WTC11 (cell line): Measurements from ENCODE around the gene MYL10. TPM values are rescaled to one million over a fixed set of nuclear protein-coding genes. Genes with fewer than 3 reads are reported as not detected.

Experiments used
- ATAC-seq: fragments of 200-7000 bp; cut with Tn5 transposase; 2 replicates; pipeline ENCODE4 v1.10.0; 2021; ENCODE audit warnings: mild to moderate bottlenecking, moderate library complexity
- CTCF ChIA-PET: fragments of 300-600 bp; sonication (Branson Sonifier 250); formaldehyde crosslinking; loops from one replicate; lab custom pipeline; 2021; ENCODE audit warnings: antibody characterized with exemption; lab: Charles Lee
- POLR2A ChIA-PET: fragments of 350-600 bp; sonication (Branson Sonifier 250); formaldehyde crosslinking; loops from one replicate; lab custom pipeline; 2021; ENCODE audit warnings: antibody characterized with exemption; lab: Charles Lee
- DNase-seq: peaks from one replicate; pipeline ENCODE4 v3.0.0; 2021; ENCODE audit warnings: low spot score
- H3K27ac Mint-ChIP-seq: 2 replicates; pipeline ENCODE4 v1.8.0; 2021; ENCODE audit warnings: mixed read lengths
- H3K27me3 Mint-ChIP-seq: 2 replicates; pipeline ENCODE4 v1.8.0; 2021; ENCODE audit warnings: low read depth, mild to moderate bottlenecking, moderate library complexity, mixed read lengths
- H3K36me3 Mint-ChIP-seq: 2 replicates; pipeline ENCODE4 v1.8.0; 2021; ENCODE audit warnings: mixed read lengths
- H3K4me1 Mint-ChIP-seq: 2 replicates; pipeline ENCODE4 v1.8.0; 2022; ENCODE audit warnings: mixed read lengths
- H3K4me3 Mint-ChIP-seq: 2 replicates; pipeline ENCODE4 v1.8.0; 2021; ENCODE audit warnings: mild to moderate bottlenecking, moderate library complexity, mixed read lengths
- H3K9me3 Mint-ChIP-seq: 2 replicates; pipeline ENCODE4 v1.8.0; 2021; ENCODE audit warnings: mixed read lengths
- ARID4B ChIP-seq: sonication (generic); formaldehyde crosslinking; IDR thresholded peaks from 2 replicates; pipeline ENCODE4 v1.8.0; 2023; ENCODE audit warnings: missing genetic modification reagents, mild to moderate bottlenecking, borderline replicate concordance
- ATF3 ChIP-seq: sonication (generic); formaldehyde crosslinking; conservative IDR thresholded peaks from 2 replicates; pipeline ENCODE4 v1.8.1; 2022; ENCODE audit warnings: mild to moderate bottlenecking, missing genetic modification reagents
- ATF6 ChIP-seq: sonication (generic); formaldehyde crosslinking; IDR thresholded peaks from 2 replicates; pipeline ENCODE4 v1.8.1; 2023; ENCODE audit warnings: mild to moderate bottlenecking, missing genetic modification reagents
- CREB1 ChIP-seq: sonication (generic); formaldehyde crosslinking; IDR thresholded peaks from 2 replicates; pipeline ENCODE4 v1.8.0; 2023; ENCODE audit warnings: mild to moderate bottlenecking, missing genetic modification reagents
- ETV6 ChIP-seq: sonication (generic); formaldehyde crosslinking; IDR thresholded peaks from 2 replicates; pipeline ENCODE4 v1.8.1; 2022; ENCODE audit warnings: mild to moderate bottlenecking, missing genetic modification reagents
- FOXP1 ChIP-seq: sonication (generic); formaldehyde crosslinking; IDR thresholded peaks from 2 replicates; pipeline ENCODE4 v1.8.0; 2022; ENCODE audit warnings: missing genetic modification reagents, mild to moderate bottlenecking, moderate library complexity, borderline replicate concordance
- MXD4 ChIP-seq: fragments of 250-450 bp; sonication (Bioruptor Pico); IDR thresholded peaks from 2 replicates; pipeline ENCODE4 v1.8.0; 2021; ENCODE audit warnings: mild to moderate bottlenecking, moderate library complexity, borderline replicate concordance
- NR1H2 ChIP-seq: sonication (generic); formaldehyde crosslinking; IDR thresholded peaks from 2 replicates; pipeline ENCODE4 v1.9.0; 2021; ENCODE audit warnings: mild to moderate bottlenecking, moderate library complexity, missing genetic modification reagents
- PRDM15 ChIP-seq: sonication (generic); formaldehyde crosslinking; IDR thresholded peaks from 2 replicates; pipeline ENCODE4 v1.8.0; 2022; ENCODE audit warnings: missing genetic modification reagents
- RORB ChIP-seq: fragments of 250-450 bp; sonication (Bioruptor Pico); IDR thresholded peaks from 2 replicates; pipeline ENCODE4 v1.9.0; 2021; ENCODE audit warnings: mild to moderate bottlenecking
- SMAD4 ChIP-seq: sonication (generic); formaldehyde crosslinking; IDR thresholded peaks from 2 replicates; pipeline ENCODE4 v1.8.0; 2022; ENCODE audit warnings: mild to moderate bottlenecking, missing genetic modification reagents
- SOX15 ChIP-seq: fragments of 250-450 bp; sonication (Bioruptor Pico); IDR thresholded peaks from 2 replicates; pipeline ENCODE4 v1.9.0; 2021; ENCODE audit warnings: mild to moderate bottlenecking
- TCF7 ChIP-seq: sonication (generic); formaldehyde crosslinking; IDR thresholded peaks from 2 replicates; pipeline ENCODE4 v1.8.0; 2022; ENCODE audit warnings: mild to moderate bottlenecking, low read depth, missing genetic modification reagents, moderate library complexity
- ZBTB21 ChIP-seq: sonication (generic); formaldehyde crosslinking; IDR thresholded peaks from 2 replicates; pipeline ENCODE4 v1.8.1; 2023; ENCODE audit warnings: mild to moderate bottlenecking, missing genetic modification reagents, borderline replicate concordance
- ZNF317 ChIP-seq: sonication (generic); formaldehyde crosslinking; IDR thresholded peaks from 2 replicates; pipeline ENCODE4 v1.8.1; 2023; ENCODE audit warnings: low read depth, mild to moderate bottlenecking, moderate library complexity, missing genetic modification reagents, borderline replicate concordance
- ZNF425 ChIP-seq: fragments of 250-450 bp; sonication (Bioruptor Pico); conservative IDR thresholded peaks from 2 replicates; pipeline ENCODE4 v1.9.0; 2021; ENCODE audit warnings: mild to moderate bottlenecking
- total RNA-seq: library from RNA; stranded (reverse); gene quantifications from 3 replicates; pipeline ENCODE4 v1.2.3, GENCODE V29; 2021

MYL10 gene
- total RNA-seq, 1 experiment from 2014 or later = not detected

GRCh38 chr7:101618916-101619315 is 10.2 kb downstream of the MYL10 start:
- Mint-ChIP-seq H3K36me3 (no peaks in the 10 kb centered on the region), H3K27me3 (no peaks in the 10 kb centered on the region), H3K4me1 (peaks cover 16% of the 10 kb centered on the region), H3K27ac (no peak overlapping the region), H3K9me3 (no peaks in the 10 kb centered on the region), H3K4me3 (no peak overlapping the region)
- POLR2A ChIA-PET = interaction anchor here (0.7 kb wide), 1 partner anchor 9 kb away, joined by 3 read pairs; no protein-coding TSS in a partner anchor
- DNase-seq (no peak), ATAC-seq (no peak)
- CTCF ChIA-PET = interaction anchor here (1.0 to 1.6 kb wide), 3 partner anchors 10 to 655 kb away, joined by 3 to 4 read pairs (median 3); no protein-coding TSS in a partner anchor
- no peak for TF ChIP-seq MXD4 (CRISPR knock-in tag)
- TF ChIP-seq TCF7 (CRISPR knock-in tag) = no peak
- TF ChIP-seq NR1H2 = no peak
- no peak for TF ChIP-seq CREB1 (CRISPR knock-in tag)
- TF ChIP-seq RORB = no peak
- no peak for TF ChIP-seq SOX15
- no peak for TF ChIP-seq PRDM15 (CRISPR knock-in tag)
- TF ChIP-seq FOXP1 (CRISPR knock-in tag) = no peak
- no peak for TF ChIP-seq ZBTB21 (CRISPR knock-in tag)
- TF ChIP-seq ZNF317 = no peak
- no peak for TF ChIP-seq ATF6 (CRISPR knock-in tag)
- no peak for TF ChIP-seq ETV6 (CRISPR knock-in tag)
- TF ChIP-seq ZNF425 (CRISPR knock-in tag) = no peak
- TF ChIP-seq SMAD4 (CRISPR knock-in tag) = no peak
- no peak for TF ChIP-seq ATF3 (CRISPR knock-in tag)
- no peak for TF ChIP-seq ARID4B (CRISPR knock-in tag)
